IPS-NIHi7 (cell line): Measurements from ENCODE around the gene BZW1.

Experiments
- DNase-seq: peaks from one replicate; pipeline ENCODE4 v3.0.0; 2012; ENCODE audit warnings: mixed read lengths; ENCODE audit errors: extremely low spot score

The BZW1 gene

GRCh38 chr2:200811333-200812121 lies at the start of gene BZW1:
TSS of gene BZW1 (plus strand) at chr2:200811910. CDS start at chr2:200813218, 1,308 bp downstream.
- peak; percentile 99 for DNase-seq

DNA sequence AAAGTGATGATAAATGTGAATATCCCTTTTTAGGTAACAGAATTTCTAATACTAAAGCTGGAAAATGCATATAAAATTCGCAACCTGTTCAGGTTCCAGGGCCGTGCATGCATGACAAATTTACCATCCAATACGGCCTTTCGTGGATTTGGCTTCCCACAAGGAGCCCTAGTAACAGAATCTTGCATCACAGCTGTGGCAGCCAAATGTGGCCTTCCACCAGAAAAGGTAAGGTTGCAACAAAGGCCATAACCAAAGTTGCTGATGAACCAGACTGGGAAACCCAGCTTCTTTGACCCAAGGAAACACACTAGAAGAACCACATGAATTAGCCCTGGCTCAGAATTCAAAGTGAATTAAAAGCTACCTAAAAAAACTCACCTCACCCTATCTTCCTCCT lies 49.6 kb upstream of the BZW1 start:
- DNase-seq = no peak

DNA sequence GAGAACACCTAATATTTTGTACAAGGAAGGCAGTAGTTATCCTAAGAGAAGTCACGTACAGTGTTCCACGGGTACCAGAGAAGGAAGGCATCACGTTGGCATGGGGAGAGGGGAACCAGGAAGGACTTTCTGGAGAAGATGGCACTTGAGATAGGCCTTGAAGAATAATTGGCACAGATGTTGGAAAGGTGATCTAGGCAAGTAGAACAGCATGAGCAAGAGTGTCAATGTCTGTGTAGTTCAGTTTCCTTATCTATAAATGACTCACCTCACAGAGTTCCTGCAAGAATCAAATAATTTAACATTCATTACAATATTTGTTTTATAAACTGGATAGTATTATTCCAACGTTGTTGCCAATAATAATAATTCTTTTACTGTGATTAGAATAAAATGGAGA lies 48.3 kb upstream of the BZW1 start:
- DNase-seq = no peak

DNA sequence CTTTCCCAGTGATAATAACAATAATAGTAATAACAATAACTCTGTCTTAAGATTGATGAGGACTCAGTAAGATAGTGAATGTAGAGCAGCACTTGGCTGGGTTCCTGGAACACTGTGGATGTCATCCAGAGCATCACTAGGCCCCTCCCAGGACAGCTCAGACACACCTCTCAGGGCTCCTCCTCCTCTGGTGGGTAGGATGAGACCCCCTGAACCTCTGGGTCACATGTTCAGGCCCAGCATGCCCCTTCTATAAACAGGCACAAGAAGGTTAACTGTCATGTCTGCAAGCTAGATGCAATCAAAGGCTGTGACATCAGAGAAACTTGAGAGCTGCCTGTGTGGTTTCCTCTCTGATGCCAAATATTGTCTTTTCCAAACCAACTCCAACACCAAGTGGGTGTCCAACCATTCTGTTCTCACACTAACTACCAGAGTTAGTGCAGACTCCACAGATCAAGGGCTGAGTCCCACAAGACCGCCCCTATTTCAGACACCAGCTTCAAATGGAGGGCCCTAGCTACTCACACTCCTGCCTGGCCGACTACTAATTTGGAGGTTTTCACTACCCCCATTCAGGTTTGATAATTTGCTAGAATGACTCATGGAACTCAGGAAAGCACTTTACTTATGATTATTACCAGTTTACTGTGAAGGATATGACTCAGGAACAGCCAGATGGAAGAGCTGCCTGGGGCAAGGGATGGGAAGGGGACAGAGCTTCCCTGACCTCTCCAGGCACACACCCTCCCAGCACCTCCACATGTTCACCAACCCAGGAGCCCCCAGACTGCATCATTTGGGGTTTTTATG lies 46.4 kb upstream of the BZW1 start:
- no peak for DNase-seq

DNA sequence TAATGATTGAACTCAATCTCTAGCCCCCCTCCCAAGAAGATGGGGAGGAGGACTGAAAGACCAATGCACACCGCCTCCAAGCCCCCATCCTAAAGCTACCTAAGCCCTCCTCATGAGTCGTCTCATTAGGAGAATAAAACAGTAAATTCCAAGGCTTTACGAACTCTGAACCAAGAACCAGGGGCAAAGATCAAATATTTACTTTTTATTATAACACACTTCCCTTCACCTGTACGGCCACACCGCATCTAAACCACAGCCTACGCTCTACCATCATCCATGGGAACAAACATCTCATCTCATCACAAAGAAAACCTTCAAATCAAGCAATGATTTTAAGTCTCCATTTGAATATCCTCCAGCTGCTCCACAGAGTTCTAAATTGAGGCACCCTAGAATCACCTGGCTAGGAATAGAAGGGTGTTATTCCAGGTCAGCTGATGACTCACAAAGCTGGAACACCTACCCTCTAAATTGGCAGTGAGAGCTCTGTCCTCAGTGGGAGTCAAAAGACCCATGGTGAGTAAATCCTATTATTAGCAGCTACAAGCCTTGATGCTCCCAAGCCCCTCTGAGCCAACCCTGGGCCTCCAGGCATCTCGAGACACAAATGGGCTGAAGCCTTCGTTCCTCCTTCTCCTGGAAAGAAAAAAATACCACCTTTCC lies 45.6 kb upstream of the BZW1 start:
- DNase-seq = no peak

DNA sequence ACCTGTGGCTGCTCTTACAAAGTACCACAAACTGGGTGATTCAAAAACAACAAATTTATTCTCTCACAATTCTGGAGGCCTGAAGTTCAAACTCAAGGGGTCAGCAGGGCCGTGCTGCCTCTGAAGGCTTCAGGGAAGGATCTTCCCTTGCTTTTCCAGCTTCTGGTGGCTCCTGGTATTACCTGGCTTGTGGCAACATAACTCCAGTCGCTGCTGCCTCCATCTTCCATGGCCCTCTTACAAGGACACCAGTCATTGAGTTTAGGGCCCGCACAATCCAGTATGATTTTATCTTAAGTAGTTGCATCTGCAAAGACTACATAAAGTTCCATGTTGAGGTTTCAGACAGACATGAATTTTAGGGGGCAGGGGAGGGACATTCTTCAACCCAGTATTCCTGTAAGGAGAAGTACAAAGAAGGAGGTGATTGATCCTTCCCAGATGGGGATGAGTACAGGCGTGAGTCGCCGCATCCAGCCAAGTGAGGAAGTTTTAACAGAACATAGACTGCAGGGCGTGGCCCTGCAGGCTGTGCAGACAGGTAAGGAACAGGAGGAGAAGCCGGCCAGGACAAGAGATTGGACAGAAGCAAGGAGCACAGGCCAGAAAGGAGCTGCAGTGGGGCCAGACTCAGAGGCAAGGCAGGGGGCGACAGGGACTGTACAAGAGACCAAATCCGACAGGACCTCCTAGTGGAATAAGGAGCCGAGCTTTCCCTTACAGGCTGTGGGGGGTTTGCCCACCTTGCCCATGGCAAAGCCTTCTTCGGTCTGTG lies 44.4 kb upstream of the BZW1 start:
- DNase-seq = no peak

DNA sequence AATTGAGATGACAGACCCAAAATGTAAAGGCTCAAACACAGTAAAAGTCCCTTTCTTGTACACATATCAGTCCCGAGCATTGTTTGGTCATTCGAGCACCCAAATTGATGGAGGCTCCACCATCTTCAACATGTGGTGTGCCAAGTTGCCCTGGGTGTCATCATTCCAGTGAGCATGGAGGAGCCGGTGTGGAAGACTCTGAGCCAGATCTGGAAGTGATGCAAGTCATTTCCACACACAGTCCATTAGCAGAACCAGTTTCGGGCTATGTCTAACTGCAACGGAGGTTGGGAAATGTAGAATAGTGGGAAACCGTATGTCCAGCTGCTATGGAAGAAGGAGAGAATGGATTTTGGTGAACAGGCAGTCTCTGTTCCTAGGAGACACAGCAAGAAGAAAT lies 40.9 kb upstream of the BZW1 start:
- DNase-seq = no peak

- no peak for DNase-seq
These were observed 39.1 kb upstream of the BZW1 start for GRCh38 chr2:200772620-200773019.

DNA sequence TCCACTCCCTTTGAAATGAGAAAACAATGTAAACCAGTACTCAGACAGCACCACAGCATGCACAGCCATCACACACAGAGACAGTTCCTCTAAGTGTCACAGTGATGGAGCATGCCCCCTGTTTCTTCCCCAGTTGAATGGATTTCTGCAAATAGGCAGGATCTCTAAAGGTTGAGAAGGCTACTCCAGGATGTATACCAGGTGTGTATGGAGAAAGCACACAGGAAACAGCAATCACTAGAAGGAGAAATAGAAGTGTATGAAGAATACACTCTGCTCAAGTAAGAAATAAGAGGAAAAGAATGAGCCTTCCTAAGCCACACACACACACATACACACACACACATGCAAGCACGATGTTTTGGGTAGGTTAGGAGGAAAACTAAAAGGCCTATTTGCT lies 38.6 kb upstream of the BZW1 start:
- DNase-seq = no peak

- DNase-seq = no peak
These were observed 36.8 kb upstream of the BZW1 start for GRCh38 chr2:200774920-200775319.

DNA sequence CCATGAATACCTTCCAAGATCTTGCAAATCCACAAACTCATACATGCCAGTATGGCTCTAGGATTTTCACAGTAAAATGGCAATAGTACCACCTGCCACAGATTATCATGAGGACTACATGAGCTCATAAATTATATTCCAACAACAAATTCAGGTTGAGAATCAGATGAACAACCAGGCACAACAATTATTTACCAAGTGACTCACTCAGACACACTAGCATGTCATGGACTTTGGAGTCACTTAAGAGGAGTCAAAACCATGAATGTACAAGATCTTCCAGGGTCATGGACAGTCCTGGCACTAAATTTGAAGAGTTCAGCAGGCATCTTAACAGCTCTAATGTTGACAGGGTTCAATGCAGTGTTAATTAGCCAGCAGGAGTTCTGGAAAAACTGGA lies 34.4 kb upstream of the BZW1 start:
- DNase-seq = no peak

- no peak for DNase-seq
These were observed 33.7 kb upstream of the BZW1 start for GRCh38 chr2:200778038-200778437.

DNA sequence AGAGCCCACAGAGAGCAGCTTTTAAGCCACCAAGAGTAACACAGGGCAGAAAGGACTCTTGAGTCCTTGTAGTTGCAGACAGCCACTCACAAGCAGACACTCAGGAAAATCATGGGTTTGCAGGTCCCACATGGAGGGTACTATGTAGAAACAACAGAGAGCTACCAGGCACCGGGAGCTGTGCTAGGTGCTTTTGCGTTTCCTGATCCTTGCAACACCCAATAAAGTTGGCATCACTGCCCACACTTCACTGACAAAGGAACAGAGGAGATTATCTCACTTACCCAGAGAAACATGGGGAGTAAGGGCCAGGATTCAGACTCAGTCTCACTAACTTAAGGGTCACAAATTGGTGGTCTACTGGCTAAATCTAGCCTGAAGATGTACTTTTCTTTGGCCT lies 32.5 kb upstream of the BZW1 start:
- no peak for DNase-seq

- DNase-seq = no peak
These were observed 30.1 kb upstream of the BZW1 start for GRCh38 chr2:200781616-200782015.

GRCh38 chr2:200782251-200782650 lies 29.5 kb upstream of the BZW1 start:
- no peak for DNase-seq

DNA sequence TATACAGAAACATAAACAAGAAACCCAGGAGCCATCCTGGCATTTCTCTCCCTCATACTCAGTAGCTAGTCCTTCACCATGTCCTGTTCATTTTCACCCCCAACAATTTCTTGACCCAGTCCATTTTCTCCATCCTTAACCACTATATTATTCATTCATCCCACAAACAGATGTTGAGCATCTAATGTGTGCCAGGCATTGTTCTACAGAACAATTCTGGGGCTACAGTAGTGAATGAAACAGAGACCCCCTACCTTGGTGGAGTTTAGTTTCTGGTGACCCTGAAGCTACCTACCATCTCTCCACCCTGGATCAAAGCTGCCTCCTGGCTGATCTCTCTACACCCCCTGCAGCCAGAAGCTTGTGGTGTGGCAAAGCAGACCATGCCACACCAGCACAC lies 27.5 kb upstream of the BZW1 start:
- DNase-seq = no peak

GRCh38 chr2:200786423-200786822 lies 25.3 kb upstream of the BZW1 start:
- no peak for DNase-seq

DNA sequence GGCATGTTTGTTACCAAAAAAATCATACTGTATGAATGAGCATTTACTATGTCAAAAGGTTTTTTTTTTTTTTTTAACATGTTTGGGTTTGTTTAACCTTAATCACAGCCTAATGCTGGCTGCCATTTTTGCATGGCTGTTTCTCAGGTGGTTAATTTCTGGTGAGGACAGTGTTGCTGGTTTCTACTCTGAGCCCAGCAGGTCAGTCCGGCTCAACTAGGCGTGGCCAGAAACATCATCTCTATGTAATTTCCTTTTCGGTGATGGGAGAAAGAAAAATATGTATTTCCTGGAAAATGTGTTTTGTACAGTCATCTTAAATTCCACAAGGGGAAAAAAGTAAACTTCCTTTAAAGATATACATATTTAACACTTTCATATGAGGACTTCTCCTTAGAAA lies 24.9 kb upstream of the BZW1 start:
- no peak for DNase-seq

DNA sequence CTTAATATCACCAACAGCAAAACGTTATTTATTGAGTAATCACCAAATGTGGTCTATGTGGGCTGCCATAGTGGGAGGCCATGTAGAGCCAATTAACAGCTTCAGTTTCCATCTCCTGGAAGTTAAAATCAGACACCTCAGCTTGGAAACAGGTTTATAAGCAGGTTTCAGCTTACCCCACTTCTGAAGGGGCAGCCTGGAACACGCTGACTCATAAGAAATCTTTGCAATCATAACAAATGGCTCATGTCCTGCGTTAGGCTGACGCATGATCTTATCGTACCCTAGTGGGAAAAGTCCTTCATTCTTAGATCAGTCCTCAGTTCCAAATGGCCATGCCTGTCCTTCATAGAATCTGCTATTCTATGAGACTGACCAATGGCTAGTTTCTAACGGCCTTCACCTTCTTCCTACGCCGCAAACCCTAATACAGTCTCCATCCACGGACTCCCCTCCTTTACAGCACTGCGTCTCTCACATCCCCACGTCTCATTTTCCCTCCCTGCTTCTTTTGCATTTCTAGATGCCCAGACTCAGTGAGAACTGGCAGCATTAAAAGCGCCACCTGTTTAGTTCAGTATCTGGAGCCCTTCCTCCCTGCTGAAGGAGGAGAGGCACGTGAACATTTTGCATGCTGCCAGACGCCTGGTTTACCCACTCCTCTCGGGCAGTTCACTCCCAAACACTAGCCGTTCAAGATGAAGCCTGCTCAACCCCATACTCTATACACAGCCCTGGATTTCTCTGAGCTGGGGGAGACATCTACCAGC lies 24.2 kb upstream of the BZW1 start:
- DNase-seq = no peak

DNA sequence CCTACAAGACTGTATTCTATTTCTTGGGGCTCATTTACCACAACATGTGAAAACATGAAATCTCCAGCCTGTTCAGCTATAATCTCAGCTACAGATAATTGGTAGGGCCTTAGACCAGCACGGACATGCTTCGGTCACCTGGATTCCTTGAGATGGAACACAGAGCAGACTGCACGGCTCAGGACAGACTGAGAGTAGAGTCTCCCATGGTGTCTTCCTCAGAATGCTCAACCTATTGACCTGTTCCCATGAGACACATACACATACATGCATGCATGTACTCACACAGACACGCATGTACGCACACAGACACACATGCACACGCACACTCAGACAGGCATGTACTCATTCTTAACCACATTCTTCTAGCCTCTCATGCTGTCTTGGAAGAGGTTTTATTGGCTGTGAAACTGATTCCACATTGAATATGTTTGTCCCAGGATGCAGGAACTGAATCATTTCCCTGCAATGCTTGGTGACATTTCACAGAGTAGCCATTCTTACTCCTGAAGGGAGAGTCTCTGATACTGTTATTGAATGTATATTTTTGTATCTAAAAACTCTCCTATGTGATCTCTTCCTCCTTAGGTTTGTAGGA lies 23.5 kb upstream of the BZW1 start:
- DNase-seq = no peak

- DNase-seq = peak; percentile 28
These were observed 21.5 kb upstream of the BZW1 start for GRCh38 chr2:200790185-200790584.
